ENCODE measurements around the gene FXYD4.
"Not testable (repeated sequence)": the region's sequence is repeated elsewhere in the genome, so short reads cannot be mapped to it uniquely, and the experiment has no call there.

Gene FXYD4, protein sequence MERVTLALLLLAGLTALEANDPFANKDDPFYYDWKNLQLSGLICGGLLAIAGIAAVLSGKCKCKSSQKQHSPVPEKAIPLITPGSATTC

DNA sequence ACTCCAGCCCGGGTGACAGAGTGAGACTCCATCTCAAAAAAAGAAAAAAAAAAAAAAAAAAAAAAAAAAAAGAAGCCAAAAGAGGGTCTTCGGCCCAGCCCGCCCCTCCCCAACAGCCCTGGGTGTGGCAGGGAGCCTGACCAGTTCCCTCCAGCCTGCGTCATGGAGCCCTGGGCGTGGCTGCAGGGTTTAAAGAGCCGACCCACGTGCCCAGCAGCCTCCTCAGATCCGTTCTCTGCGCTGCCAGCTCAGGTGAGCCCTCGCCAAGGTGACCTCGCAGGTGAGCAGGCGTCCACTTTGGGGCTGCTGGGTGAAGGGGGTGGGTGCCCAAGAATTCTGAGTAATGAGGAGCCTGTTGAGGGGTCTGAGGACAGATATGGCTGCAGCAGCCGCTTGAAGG lies at the start of gene FXYD4:
Gene FXYD4 (plus strand): TSS at position 219 of the 400 bp plus-strand sequence. CDS start 2,111 bp downstream, outside the sequence.
- no peak for DNase-seq

DNA sequence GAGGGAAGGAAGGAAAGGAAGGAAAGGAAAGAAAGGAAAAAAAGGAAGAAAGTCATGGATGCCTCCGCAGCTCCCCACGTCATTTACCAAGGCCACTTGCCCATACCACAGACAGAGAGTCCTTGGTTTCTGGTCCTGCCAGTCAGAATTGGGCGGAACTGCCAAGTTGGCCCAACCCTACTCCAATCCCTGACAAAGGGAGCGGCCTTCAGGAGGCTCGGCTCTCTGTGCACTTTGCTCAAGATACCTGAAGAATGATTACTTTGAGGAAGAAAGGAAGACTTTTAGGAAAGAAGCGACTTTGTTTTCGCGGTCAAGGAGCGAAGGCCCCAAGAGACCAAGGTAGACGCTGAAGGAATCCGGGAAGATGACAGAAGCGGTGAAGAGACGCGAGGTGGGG lies 49.1 kb upstream of the FXYD4 start:
- DNase-seq: no peak

GRCh38 chr10:43322769-43323168 lies 48.7 kb upstream of the FXYD4 start:
- DNase-seq: peak; percentile 27

GRCh38 chr10:43323245-43323644 lies 48.2 kb upstream of the FXYD4 start:
- no peak for DNase-seq

DNA sequence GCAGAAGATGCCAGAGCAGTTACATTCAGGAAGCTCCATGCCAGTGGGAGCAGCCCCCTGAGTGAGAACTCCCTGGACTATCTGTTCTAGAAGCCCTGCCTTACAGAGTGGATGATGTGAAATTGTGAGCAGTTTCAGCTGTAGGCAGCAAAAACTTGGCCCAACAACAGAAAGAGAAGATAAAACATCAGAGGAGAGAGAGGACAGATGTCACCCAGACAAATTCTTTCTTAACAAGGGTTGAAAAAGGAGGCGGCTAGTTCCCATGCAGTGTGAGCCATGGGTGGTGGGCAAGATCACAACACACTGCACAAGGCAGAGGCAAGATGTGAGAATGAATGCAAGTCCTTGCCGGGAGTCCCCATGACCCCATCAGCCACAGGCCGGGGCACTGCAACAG lies 46.6 kb upstream of the FXYD4 start:
- DNase-seq: no peak

DNA sequence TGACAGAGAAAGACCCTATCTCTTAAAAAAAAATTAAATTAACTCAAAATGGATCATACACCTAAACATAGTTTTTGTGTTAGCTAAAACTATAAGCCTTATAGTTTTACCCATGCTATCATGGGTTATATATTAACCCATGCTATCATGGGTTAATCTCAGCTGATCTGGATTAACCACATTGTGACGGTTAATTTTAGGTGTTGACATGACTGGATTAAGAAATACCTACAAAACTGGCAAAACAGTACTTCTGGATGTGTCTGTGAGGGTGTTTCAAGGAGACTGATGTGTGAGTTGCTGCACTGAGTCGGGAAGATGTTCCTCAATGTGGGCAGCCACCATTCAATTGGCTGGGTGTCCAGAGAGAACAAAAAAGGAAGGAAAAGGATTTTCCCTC lies 44.3 kb upstream of the FXYD4 start:
- DNase-seq: no peak

DNA sequence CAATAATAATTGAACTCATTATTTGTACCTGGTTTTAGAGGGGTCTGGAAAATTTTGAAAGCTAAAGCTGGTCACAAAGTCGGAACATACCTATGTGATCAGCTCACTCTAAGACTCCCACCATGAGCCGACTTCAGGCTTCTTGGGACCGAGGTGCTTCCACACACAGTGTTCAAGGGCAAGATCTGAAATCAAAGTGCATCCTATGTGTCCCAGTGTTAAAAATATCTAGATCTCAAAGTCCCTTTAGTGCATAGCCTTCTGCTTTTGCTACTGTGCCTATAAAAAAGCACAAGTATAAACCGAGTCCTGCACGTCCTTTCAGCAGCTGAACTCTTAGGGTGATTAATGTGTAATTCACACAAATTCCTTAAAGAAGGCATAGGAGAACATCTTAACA lies 43.5 kb upstream of the FXYD4 start:
- DNase-seq: no peak

DNA sequence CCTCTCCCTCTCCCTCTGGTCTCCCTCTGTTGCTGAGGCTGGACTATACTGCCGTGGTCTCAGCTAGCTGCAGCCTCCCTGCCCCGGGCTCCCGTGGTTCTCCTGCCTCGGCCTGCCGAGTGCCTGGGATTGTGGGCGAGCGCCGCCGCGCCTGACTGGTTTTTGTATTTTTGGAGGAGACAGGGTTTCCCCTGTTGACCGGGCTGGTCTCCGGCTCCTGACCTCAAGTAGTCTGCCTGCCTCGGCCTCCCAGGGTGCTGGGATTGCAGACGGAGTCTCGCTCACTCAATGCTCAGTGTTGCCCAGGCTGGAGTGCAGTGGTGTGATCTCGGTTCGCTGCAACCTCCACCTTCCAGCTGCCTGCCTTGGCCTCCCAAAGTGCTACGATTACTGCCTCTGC lies 42.6 kb upstream of the FXYD4 start:
- DNase-seq: not testable (repeated sequence)

GRCh38 chr10:43329246-43329885 lies 42.1 kb upstream of the FXYD4 start:
- DNase-seq: not testable (repeated sequence)

DNA sequence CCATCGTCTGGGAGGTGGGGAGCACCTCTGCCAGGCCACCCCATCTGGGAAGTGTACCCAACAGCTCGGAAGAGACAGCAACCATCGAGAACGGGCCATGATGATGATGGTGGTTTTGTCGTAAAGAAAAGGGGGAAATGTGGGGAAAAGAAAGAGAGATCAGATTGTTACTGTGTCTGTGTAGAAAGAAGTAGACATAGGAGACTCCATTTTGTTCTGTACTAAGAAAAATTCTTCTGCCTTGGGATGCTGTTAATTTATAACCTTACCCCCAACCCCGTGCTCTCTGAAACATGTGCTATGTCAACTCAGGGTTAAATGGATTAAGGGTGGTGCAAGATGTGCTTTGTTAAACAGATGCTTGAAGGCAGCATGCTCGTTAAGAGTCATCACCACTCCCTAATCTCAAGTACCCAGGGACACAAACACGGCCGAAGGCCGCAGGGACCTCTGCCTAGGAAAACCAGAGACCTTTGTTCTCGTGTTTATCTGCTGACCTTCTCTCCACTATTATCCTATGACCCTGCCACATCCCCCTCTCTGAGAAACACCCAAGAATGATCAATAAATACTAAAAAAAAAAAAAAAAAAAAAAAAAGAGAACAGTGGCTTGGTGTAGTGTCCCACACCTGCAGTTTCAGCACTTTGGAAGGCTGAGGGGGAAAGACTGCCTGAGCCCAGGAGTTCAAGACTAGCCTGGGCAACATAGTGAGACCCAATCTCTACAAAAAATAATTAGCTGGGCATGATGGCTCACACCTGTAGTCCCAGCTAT lies 41.2 kb upstream of the FXYD4 start:
- DNase-seq: not testable (repeated sequence)

DNA sequence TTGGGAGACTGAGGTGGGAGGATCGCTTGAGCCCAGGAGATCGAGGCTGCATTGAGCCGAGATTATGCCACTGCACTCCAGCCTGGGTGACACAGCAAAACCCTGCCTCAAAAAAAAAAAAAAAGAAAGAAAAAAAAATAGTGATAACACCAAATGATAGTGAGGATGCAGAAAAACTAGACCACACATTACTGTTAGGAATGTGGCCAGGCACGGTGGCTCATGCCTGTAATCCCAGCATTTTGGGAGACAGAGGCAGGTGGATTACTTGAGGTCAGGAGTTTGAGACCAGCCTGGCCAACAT lies 40.7 kb upstream of the FXYD4 start:
- DNase-seq: not testable (repeated sequence)

GRCh38 chr10:43333653-43334052 lies 37.8 kb upstream of the FXYD4 start:
- DNase-seq: no peak

- DNase-seq: no peak
These were observed 35.4 kb upstream of the FXYD4 start for GRCh38 chr10:43336061-43336460.

DNA sequence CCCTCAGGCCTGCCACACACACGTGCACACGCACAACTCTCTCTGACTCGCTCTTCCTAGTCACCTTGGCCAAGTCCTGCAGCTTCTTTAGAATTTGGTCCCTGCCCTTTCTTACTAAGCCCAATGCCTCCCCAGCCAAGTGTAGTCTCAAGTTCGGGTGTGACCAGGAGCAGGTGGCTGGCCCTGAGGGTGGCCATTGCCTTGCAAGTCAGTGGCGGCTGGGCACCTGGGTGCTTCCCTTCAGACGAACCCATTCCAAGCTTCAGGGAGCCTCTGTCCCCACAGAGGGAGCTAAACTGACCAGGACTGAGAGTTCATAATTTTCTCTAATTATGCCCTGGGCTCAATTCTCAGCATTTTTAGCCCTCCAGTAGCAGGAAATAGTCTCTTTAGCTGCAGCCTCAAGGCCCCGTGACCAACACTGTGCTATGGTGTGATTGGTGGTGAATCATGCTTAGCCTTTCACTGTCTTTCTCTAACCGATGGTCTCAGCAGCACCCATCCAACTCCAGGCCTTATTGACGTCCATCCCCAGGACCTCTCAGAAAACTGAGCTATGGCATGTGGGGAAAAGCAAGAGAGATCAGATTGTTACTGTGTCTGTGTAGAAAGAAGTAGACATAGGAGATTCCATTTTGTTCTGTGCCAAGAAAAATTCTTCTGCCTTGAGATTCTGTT lies 34.7 kb upstream of the FXYD4 start:
- DNase-seq: no peak

DNA sequence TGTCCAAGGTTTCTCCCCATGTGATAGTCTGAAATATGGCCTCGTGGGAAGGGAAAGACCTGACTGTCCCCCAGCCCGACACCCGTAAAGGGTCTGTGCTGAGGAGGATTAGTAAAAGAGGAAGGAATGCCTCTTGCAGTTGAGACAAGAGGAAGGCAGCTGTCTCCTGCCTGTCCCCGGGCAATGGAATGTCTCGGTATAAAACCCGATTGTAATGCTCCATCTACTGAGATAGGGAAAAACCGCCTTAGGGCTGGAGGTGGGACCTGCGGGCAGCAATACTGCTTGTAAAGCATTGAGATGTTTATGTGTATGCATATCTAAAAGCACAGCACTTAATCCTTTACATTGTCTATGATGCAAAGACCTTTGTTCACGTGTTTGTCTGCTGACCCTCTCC lies 33.9 kb upstream of the FXYD4 start:
- DNase-seq: not testable (repeated sequence)

DNA sequence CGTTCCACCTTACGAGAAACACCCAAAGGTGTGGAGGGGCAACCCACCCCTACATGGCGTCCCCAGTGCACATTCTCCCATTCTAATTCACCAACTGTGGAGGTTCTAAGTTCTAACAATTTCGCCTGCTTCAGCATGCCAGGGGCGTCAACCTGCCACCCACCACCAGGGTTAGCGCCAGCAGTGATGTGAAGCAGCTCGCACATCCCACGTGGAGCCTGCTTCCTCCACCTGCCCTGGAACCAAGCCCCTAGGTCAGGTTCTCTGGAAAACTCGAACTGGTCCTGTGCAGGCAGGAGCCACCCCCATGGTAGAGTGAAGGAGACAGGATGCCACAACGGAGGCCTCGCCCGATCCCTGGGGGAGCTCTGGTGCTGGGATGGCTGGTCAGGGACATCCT lies 33.3 kb upstream of the FXYD4 start:
- DNase-seq: no peak

DNA sequence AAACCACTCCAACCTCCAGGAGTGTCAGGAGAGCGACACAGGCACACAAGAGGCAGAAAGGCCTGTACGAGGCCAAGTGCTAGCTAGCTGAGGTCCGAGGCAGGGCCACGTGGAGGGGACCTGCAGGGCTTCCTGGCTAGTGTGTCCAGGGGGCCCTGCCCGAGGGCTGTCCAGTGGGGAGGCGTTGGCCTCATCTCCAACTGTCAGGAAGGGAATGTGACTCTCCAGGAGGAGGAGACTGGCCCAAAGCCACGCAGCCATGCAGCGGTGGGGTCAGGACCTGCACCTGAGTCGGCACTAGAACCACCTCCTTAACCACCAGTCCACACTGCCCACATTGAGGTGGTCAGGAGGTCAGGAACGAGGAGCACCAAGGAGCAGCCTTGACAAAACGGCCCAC lies 32.3 kb upstream of the FXYD4 start:
- DNase-seq: no peak

DNA sequence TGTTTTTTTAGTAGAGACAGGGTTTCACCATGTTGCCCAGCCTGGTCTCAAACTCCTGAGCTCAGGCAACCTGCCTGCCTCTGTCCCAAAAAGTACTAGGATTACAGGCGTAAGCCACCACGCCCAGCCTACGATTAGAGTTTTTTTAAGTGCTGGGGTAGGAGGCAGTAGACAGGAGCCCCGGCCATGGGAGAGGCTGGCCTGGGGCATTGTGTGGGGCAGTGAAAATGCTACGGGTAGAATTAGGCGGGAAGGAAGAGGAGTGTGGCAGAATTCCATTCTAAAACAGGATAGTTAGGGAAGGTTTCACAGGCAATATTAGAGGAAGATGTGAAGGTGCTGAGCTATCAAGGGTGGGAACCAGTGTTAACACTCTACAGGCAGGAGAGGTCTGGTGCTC lies 31.3 kb upstream of the FXYD4 start:
- no peak for DNase-seq

GRCh38 chr10:43340619-43341018 lies 30.8 kb upstream of the FXYD4 start:
- no peak for DNase-seq

DNA sequence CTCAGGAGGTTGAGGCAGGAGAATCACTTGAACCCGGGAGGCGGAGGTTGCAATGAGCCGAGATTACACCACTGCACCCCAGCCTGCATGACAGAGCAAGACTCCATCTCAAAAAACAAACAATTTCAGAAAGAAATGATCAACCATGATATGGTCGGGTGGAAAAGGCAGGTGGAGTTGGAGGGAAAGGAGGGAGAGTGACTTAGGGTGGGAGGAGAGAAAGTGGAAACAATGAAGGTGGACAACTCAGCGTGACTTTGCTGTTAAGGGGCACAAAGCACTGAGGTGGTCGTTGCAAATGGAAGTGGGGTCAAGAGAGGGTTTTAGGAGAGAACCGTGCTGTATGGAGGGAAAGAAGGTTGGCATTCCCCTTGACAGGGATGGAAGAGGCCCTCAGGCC lies 30.0 kb upstream of the FXYD4 start:
- no peak for DNase-seq

GRCh38 chr10:43342279-43343125 lies 28.9 kb upstream of the FXYD4 start:
- DNase-seq: no peak

DNA sequence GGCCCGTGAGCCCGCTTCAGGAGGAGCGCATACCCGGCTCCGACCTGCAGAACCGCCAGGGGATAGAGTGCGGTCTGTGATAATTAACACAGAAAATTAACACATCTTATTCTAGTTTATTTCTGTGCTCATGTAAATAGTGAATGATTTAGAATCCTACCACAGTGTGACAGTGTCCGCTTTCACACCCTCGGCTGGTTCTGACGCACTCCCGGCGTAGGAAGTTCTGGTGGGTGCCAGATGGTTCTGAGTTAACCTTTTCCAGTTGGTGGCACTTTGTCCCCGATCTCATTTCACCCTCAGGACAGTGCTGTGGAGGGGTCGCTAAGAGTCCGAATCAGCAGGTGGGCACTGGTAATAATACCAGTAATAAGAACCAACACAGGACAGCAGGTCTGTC lies 28.3 kb upstream of the FXYD4 start:
- no peak for DNase-seq

- no peak for DNase-seq
These were observed 27.4 kb upstream of the FXYD4 start for GRCh38 chr10:43344051-43344450.

Measured in NCI-H187 treated with DMSO at 0.1 percent for 48 hours (cell line).